ENCODE measurements around the gene ZNF629. TPM values are rescaled to one million over a fixed set of nuclear protein-coding genes. Genes with fewer than 3 reads are reported as not detected.

Gene ZNF629
- total RNA-seq, 1 donor from 2014 or later, result 22.8 TPM

DNA sequence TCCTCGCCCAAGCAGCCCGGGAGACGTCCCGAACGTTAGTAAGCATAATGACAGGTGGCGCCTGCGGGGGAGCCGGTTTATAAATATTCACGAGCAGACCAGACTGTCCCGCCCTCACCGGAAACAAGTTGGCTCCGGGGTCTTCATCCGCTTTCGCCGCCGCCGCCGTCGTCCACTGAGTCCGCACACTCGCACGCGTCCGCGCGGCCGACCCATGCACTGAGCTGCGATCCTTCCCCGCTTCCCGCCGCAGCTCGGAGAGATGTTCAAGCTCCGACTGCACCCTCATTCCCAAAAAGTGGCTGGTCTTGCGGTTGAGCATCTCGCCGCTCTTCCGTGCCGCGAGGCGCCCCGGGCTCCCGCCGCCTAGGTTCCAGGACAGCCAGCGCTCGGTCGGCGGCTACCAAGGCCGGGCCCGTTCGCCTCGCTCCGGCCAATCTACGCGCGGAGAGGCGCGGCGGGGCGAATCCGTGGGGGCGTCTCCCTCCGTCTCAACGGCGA lies 25.5 kb downstream of the ZNF629 start:
- TF ChIP-seq, protein P1, sequence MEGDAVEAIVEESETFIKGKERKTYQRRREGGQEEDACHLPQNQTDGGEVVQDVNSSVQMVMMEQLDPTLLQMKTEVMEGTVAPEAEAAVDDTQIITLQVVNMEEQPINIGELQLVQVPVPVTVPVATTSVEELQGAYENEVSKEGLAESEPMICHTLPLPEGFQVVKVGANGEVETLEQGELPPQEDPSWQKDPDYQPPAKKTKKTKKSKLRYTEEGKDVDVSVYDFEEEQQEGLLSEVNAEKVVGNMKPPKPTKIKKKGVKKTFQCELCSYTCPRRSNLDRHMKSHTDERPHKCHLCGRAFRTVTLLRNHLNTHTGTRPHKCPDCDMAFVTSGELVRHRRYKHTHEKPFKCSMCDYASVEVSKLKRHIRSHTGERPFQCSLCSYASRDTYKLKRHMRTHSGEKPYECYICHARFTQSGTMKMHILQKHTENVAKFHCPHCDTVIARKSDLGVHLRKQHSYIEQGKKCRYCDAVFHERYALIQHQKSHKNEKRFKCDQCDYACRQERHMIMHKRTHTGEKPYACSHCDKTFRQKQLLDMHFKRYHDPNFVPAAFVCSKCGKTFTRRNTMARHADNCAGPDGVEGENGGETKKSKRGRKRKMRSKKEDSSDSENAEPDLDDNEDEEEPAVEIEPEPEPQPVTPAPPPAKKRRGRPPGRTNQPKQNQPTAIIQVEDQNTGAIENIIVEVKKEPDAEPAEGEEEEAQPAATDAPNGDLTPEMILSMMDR (IDR thresholded peaks at IDR 0.05; ENCODE audit: insufficient read depth, low read length, poor library complexity, severe bottlenecking), result no peak
- DNase-seq (ENCODE audit: low read depth), result no peak
- Histone ChIP-seq H3K27me3 (ENCODE audit: control insufficient read depth, insufficient read depth, low read length) (no peaks in the 10 kb centered on the region), H3K4me3 (ENCODE audit: low read depth, low read length) (peak overlapping the region; percentile 82), H3K36me3 (ENCODE audit: control insufficient read depth, insufficient read depth, low read length) (peaks cover 9% of the 10 kb centered on the region)

- DNase-seq (ENCODE audit: low read depth), result no peak
- Histone ChIP-seq H3K36me3 (ENCODE audit: control insufficient read depth, insufficient read depth, low read length) (peaks cover 6% of the 10 kb centered on the region), H3K4me3 (ENCODE audit: low read depth, low read length) (peak overlapping the region; percentile 82), H3K27me3 (ENCODE audit: control insufficient read depth, insufficient read depth, low read length) (no peaks in the 10 kb centered on the region)
- TF ChIP-seq, protein P1 (IDR thresholded peaks at IDR 0.05; ENCODE audit: insufficient read depth, low read length, poor library complexity, severe bottlenecking), result no peak
Measured at GRCh38 chr16:30760577-30761426, 26.2 kb downstream of the ZNF629 start.

GRCh38 chr16:30760001-30760559 lies 26.9 kb downstream of the ZNF629 start:
- TF ChIP-seq, protein P1 (IDR thresholded peaks at IDR 0.05; ENCODE audit: insufficient read depth, low read length, poor library complexity, severe bottlenecking), result no peak

DNA sequence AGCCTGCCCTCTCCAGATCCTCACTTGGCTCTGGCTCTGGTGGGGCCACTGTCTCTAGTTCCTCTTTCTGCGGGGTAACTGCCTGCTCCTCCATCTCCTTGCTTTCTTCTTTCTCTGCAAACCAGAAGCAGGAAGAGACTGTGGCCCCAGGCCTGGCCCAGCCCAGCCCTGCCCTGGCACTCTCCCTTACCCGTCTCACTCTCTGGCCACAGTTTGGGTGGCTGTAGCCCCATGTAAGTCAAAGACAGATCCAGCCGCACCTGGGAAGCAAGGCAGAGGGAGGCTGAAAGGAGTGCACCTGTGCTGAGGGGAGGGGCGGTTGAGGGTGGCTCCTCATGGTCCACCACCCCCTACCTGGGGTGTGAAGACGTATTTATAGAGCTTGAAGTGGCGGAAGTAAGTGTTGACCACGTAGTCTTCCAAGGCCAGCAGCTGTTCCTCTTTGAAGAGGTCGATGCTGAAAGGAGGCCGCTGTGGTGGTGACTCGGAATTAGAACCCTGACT lies 28.0 kb downstream of the ZNF629 start:
- H3K36me3 ChIP-seq (ENCODE audit: control insufficient read depth, insufficient read depth, low read length), result peaks cover 3% of the 10 kb centered on the region
- H3K4me3 ChIP-seq (ENCODE audit: low read depth, low read length), result no peak overlapping the region
- no peak for DNase-seq (ENCODE audit: low read depth)
- TF ChIP-seq, protein P1 (IDR thresholded peaks at IDR 0.05; ENCODE audit: insufficient read depth, low read length, poor library complexity, severe bottlenecking), result no peak
- no peaks in the 10 kb centered on the region for H3K27me3 ChIP-seq (ENCODE audit: control insufficient read depth, insufficient read depth, low read length)

More at GRCh38 chr16:30760001-30760559, 26.9 kb downstream of the ZNF629 start:
- no peaks in the 10 kb centered on the region for H3K27me3 ChIP-seq (ENCODE audit: control insufficient read depth, insufficient read depth, low read length)
- no peak overlapping the region for H3K4me3 ChIP-seq (ENCODE audit: low read depth, low read length)
- DNase-seq (ENCODE audit: low read depth), result no peak
- H3K36me3 ChIP-seq (ENCODE audit: control insufficient read depth, insufficient read depth, low read length), result peaks cover 6% of the 10 kb centered on the region

DNA sequence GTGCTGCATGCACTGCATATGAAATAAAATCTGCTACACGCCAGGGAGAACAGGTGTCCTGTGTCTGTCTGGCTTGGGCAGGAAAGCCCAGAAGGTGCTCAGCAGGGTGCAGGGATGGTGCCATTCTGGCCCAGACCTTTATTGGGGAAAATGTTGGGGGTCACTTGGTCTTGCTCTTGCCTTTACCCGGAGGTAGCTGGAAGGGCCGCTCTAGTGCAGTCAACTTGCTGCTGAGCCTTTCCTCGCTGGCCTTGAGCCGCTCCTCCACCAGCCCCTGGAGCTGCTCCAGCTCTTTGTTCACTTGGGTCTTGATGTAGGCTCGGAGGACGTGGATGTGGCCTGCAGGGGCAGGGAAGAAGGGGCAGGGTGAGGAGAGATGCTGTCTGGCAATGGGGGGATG lies 29.7 kb downstream of the ZNF629 start:
- no peak for DNase-seq (ENCODE audit: low read depth)
- H3K4me3 ChIP-seq (ENCODE audit: low read depth, low read length), result no peak overlapping the region
- peaks cover 3% of the 10 kb centered on the region for H3K36me3 ChIP-seq (ENCODE audit: control insufficient read depth, insufficient read depth, low read length)
- TF ChIP-seq, protein P1 (IDR thresholded peaks at IDR 0.05; ENCODE audit: insufficient read depth, low read length, poor library complexity, severe bottlenecking), result no peak
- no peaks in the 10 kb centered on the region for H3K27me3 ChIP-seq (ENCODE audit: control insufficient read depth, insufficient read depth, low read length)
